BE2C (cell line): ENCODE results near the gene OGA.

Experiments
- DNase-seq: peaks from one replicate; pipeline ENCODE4 v3.0.0-alpha.2; 2020
- H3K27me3 ChIP-seq: fragments of 250-450 bp; sonication (Bioruptor Pico); 2 replicates; pipeline ENCODE4 v1.5.1; 2020; ENCODE audit warnings: mild to moderate bottlenecking
- H3K36me3 ChIP-seq: fragments of 250-450 bp; sonication (Bioruptor Pico); 2 replicates; pipeline ENCODE4 v1.5.1; 2020; ENCODE audit warnings: mild to moderate bottlenecking
- H3K4me1 ChIP-seq: fragments of 250-450 bp; sonication (Bioruptor Pico); 2 replicates; pipeline ENCODE4 v1.5.1; 2020
- H3K4me3 ChIP-seq: 2 replicates; pipeline ENCODE4 v1.5.1; 2011; ENCODE audit warnings: low read depth, low read length
- H3K9me3 ChIP-seq: fragments of 250-450 bp; sonication (Bioruptor Pico); 2 replicates; pipeline ENCODE4 v1.5.1; 2020
- TF ChIP-seq, protein P1 (sequence below): IDR thresholded peaks from 2 replicates; pipeline ENCODE4 v1.5.1; 2012; ENCODE audit warnings: mild to moderate bottlenecking, low read depth, low read length

OGA gene

DNA sequence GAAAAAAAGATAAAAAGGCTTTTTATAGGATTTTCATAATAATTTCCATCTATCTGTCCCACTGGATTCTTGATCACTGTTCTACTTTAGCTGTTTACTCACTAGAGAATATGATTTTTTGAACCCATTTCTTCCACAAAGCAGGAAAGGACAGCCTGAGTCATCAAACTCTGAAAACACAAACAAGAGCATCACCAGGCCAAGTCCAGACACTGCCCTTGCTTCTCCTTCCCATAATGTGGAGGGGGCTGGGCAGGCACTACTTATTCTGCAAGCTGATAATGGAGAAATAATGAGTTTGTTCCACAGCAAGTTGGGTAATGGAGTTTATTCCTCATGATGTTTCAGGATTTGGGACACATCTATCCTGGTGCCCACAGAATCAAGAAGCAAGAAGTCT, 38.4 kb upstream of the OGA start:
- Histone ChIP-seq H3K36me3 (no peaks in the 10 kb centered on the region), H3K4me3 (no peak overlapping the region), H3K9me3 (no peaks in the 10 kb centered on the region), H3K27me3 (no peaks in the 10 kb centered on the region), H3K4me1 (no peaks in the 10 kb centered on the region; the same call in 1 of the 2 replicates)
- DNase-seq: no peak
- TF ChIP-seq, protein P1, sequence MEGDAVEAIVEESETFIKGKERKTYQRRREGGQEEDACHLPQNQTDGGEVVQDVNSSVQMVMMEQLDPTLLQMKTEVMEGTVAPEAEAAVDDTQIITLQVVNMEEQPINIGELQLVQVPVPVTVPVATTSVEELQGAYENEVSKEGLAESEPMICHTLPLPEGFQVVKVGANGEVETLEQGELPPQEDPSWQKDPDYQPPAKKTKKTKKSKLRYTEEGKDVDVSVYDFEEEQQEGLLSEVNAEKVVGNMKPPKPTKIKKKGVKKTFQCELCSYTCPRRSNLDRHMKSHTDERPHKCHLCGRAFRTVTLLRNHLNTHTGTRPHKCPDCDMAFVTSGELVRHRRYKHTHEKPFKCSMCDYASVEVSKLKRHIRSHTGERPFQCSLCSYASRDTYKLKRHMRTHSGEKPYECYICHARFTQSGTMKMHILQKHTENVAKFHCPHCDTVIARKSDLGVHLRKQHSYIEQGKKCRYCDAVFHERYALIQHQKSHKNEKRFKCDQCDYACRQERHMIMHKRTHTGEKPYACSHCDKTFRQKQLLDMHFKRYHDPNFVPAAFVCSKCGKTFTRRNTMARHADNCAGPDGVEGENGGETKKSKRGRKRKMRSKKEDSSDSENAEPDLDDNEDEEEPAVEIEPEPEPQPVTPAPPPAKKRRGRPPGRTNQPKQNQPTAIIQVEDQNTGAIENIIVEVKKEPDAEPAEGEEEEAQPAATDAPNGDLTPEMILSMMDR: no peak

GRCh38 chr10:101851411-101852116, 33.3 kb upstream of the OGA start:
- no peak overlapping the region for H3K4me3 ChIP-seq
- TF ChIP-seq, protein P1: no peak
- H3K36me3 ChIP-seq: no peaks in the 10 kb centered on the region
- no peak for DNase-seq
- H3K9me3 ChIP-seq: no peaks in the 10 kb centered on the region
- no peaks in the 10 kb centered on the region for H3K27me3 ChIP-seq
- no peaks in the 10 kb centered on the region; the same call in 1 of the 2 replicates for H3K4me1 ChIP-seq

DNA sequence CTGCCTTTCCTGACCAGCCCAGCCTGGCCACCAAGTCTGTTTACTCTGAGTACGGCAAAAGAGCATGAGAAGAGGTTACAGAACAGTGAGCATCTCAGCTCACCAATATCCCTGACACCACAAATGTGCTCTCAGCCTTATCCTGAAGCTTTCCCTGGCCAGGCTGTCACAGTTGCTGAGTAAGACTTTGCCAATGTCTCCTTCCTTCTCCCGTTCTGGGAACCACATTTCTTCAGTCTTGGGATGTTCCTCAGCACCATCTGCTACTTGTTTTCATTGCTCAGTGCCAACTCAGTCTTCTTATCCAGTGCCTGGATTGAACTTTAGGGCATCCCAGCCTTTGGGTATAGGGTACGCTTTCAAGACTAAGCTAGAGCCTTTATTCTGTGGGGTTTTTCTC, 32.5 kb upstream of the OGA start:
- Histone ChIP-seq H3K27me3 (no peaks in the 10 kb centered on the region), H3K36me3 (no peaks in the 10 kb centered on the region), H3K4me1 (no peaks in the 10 kb centered on the region), H3K9me3 (no peaks in the 10 kb centered on the region), H3K4me3 (no peak overlapping the region)
- TF ChIP-seq, protein P1: no peak
- DNase-seq: no peak

- Histone ChIP-seq H3K36me3 (no peaks in the 10 kb centered on the region), H3K9me3 (no peaks in the 10 kb centered on the region), H3K27me3 (no peaks in the 10 kb centered on the region), H3K4me1 (no peaks in the 10 kb centered on the region), H3K4me3 (no peak overlapping the region)
- DNase-seq: no peak
- TF ChIP-seq, protein P1: no peak
Observed at GRCh38 chr10:101848894-101849351, 30.7 kb upstream of the OGA start.

- H3K27me3 ChIP-seq: no peaks in the 10 kb centered on the region
- no peak overlapping the region for H3K4me3 ChIP-seq
- H3K36me3 ChIP-seq: no peaks in the 10 kb centered on the region
- TF ChIP-seq, protein P1: no peak
- DNase-seq: no peak
- H3K4me1 ChIP-seq: no peaks in the 10 kb centered on the region
- no peaks in the 10 kb centered on the region for H3K9me3 ChIP-seq
Observed at GRCh38 chr10:101848408-101848807, 30.2 kb upstream of the OGA start.

DNA sequence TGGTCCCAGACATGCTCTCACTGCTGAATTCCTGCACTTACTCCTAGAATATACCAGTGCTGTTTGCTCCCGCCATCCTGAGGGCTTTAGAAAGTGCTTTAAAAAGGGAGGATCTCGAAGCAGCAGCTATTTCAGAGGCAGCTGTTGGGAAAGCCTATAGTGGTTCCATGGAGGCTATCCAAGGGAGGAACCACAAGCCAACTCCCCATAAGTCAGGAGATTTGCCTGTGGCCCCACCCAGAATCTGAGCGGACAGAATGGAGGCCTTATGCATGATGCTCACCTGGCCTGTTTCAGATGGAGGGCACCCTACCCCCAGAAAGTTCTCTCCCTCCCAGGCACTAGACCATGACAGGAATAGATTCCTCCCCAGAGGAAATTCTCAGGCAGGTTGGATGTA, 27.6 kb upstream of the OGA start:
- H3K4me1 ChIP-seq: peaks cover 2% of the 10 kb centered on the region
- H3K27me3 ChIP-seq: no peaks in the 10 kb centered on the region
- no peak overlapping the region for H3K4me3 ChIP-seq
- TF ChIP-seq, protein P1: no peak
- H3K36me3 ChIP-seq: no peaks in the 10 kb centered on the region
- H3K9me3 ChIP-seq: no peaks in the 10 kb centered on the region
- no peak for DNase-seq
